NCI-H1092 treated with DMSO at 0.1 percent for 48 hours (cell line): ENCODE measurements around the gene CCDC30.

Experiments used
- DNase-seq: peaks from one replicate; lab custom pipeline; 2025; lab: John Stamatoyannopoulos, UW

The CCDC30 gene

GRCh38 chr1:42692461-42692860 is 229.4 kb downstream of the CCDC30 start:
- no peak for DNase-seq

GRCh38 chr1:42692911-42693310 is 229.8 kb downstream of the CCDC30 start:
- DNase-seq: no peak

GRCh38 chr1:42698081-42698813 is 235.2 kb downstream of the CCDC30 start:
- DNase-seq: no peak

GRCh38 chr1:42700006-42700405 is 236.9 kb downstream of the CCDC30 start:
- no peak for DNase-seq

- no peak for DNase-seq
Observed at GRCh38 chr1:42703888-42704464, 240.9 kb downstream of the CCDC30 start.
